ENCODE measurements around the gene IPPK.

The IPPK gene

GRCh38 chr9:92669890-92670708 is at the start of gene IPPK:
Gene IPPK, minus strand, starts transcription at chr9:92670131. Its CDS starts 143 bp downstream, at chr9:92669988.
- DNase-seq, result peak; percentile 92

- no peak for DNase-seq
These were observed 49.2 kb upstream of the IPPK start for GRCh38 chr9:92719028-92719647.

- DNase-seq, result no peak
These were observed 48.4 kb upstream of the IPPK start for GRCh38 chr9:92718086-92719001.

- DNase-seq, result no peak
These were observed 47.5 kb upstream of the IPPK start for GRCh38 chr9:92717201-92718085.

GRCh38 chr9:92716557-92716956 is 46.6 kb upstream of the IPPK start:
- no peak for DNase-seq

GRCh38 chr9:92715488-92716231 is 45.7 kb upstream of the IPPK start:
- DNase-seq, result no peak

- no peak for DNase-seq
These were observed 45.0 kb upstream of the IPPK start for GRCh38 chr9:92714787-92715487.

- no peak for DNase-seq
These were observed 44.1 kb upstream of the IPPK start for GRCh38 chr9:92714016-92714415.

- no peak for DNase-seq
These were observed 43.6 kb upstream of the IPPK start for GRCh38 chr9:92713528-92713927.

- DNase-seq, result no peak
These were observed 42.8 kb upstream of the IPPK start for GRCh38 chr9:92712767-92713166.

- no peak for DNase-seq
These were observed 41.9 kb upstream of the IPPK start for GRCh38 chr9:92711844-92712243.

GRCh38 chr9:92711146-92711545 is 41.2 kb upstream of the IPPK start:
- DNase-seq, result no peak

- no peak for DNase-seq
These were observed 40.4 kb upstream of the IPPK start for GRCh38 chr9:92710368-92710767.

- no peak for DNase-seq
These were observed 40.0 kb upstream of the IPPK start for GRCh38 chr9:92709954-92710353.

GRCh38 chr9:92709240-92709639 is 39.3 kb upstream of the IPPK start:
- DNase-seq, result no peak

GRCh38 chr9:92707530-92707929 is 37.6 kb upstream of the IPPK start:
- no peak for DNase-seq

GRCh38 chr9:92706218-92706940 is 36.4 kb upstream of the IPPK start:
- no peak for DNase-seq

GRCh38 chr9:92704528-92704927 is 34.6 kb upstream of the IPPK start:
- DNase-seq, result no peak

- DNase-seq, result no peak
These were observed 26.7 kb upstream of the IPPK start for GRCh38 chr9:92696619-92697018.

GRCh38 chr9:92686954-92687353 is 17.0 kb upstream of the IPPK start:
- DNase-seq, result no peak
